ENCODE measurements around the gene USP30. TPM values are rescaled to one million over a fixed set of nuclear protein-coding genes. Genes with fewer than 3 reads are reported as not detected.
A peak's percentile ranks its signal among the peaks of the same experiment; 100 is the strongest.
"Not testable (repeated sequence)": the region's sequence is repeated elsewhere in the genome, so short reads cannot be mapped to it uniquely, and the experiment has no call there.

USP30 gene
- total RNA-seq, 6 donors from 2014 or later = 10.0 to 18.0 (median 15.0) TPM

GRCh38 chr12:109020146-109020795, 32.1 kb upstream of the USP30 start:
- no peak overlapping the region for H3K4me3 ChIP-seq
- DNase-seq = no peak
- ATAC-seq (ENCODE audit: low FRiP score in 2 of 2) = no peak
- H3K27ac ChIP-seq = no peak overlapping the region
- no peaks in the 10 kb centered on the region for H3K9me3 ChIP-seq
- H3K27me3 ChIP-seq = no peaks in the 10 kb centered on the region
- no peaks in the 10 kb centered on the region for H3K36me3 ChIP-seq
- WGBS, 2 donors = 57 to 63% methylated on average over 7 of the region's 7 CpGs
- no peaks in the 10 kb centered on the region for H3K4me1 ChIP-seq
- no peak for TF ChIP-seq EP300 (IDR thresholded peaks at IDR 0.05)

- Histone ChIP-seq H3K4me1 (no peaks in the 10 kb centered on the region), H3K9me3 (no peaks in the 10 kb centered on the region), H3K36me3 (no peaks in the 10 kb centered on the region), H3K27me3 (no peaks in the 10 kb centered on the region), H3K4me3 (no peak within 1 kb of the TSS), H3K27ac (no peak within 1 kb of the TSS)
- DNase-seq (peak; percentile 60 to 92), ATAC-seq (ENCODE audit: low FRiP score in 2 of 2) (peak; percentile 57 to 82)
- 6 to 11% methylated on average over 21 to 23 of the region's 30 CpGs for WGBS, 2 donors
- TF ChIP-seq POLR2A (IDR thresholded peaks at IDR 0.05) = no peak
- TF ChIP-seq POLR2AphosphoS5 (IDR thresholded peaks at IDR 0.05) = no peak
- no peak for TF ChIP-seq CTCF (IDR thresholded peaks at IDR 0.05)
- no peak for TF ChIP-seq EP300 (IDR thresholded peaks at IDR 0.05)
Observed at GRCh38 chr12:109020796-109021380, 31.5 kb upstream of the USP30 start, which contains the start of gene SVOP. Gene SVOP (minus strand): TSS chr12:109021068. CDS start chr12:109020868, 200 bp downstream.

- WGBS, 2 donors = 14 to 17% methylated on average over 1 of the region's 1 CpG
- DNase-seq = no peak
- no peaks in the 10 kb centered on the region for H3K36me3 ChIP-seq
- H3K27me3 ChIP-seq = no peaks in the 10 kb centered on the region
- no peaks in the 10 kb centered on the region for H3K9me3 ChIP-seq
- no peak overlapping the region for H3K27ac ChIP-seq
- no peak for TF ChIP-seq POLR2AphosphoS5 (IDR thresholded peaks at IDR 0.05)
- no peak for TF ChIP-seq EP300 (IDR thresholded peaks at IDR 0.05)
- no peak for TF ChIP-seq CTCF (IDR thresholded peaks at IDR 0.05)
- TF ChIP-seq POLR2A (IDR thresholded peaks at IDR 0.05) = no peak
- H3K4me1 ChIP-seq = no peaks in the 10 kb centered on the region
- no peak for ATAC-seq (ENCODE audit: low FRiP score in 2 of 2)
- no peak overlapping the region for H3K4me3 ChIP-seq
Observed at GRCh38 chr12:109027767-109028166, 24.6 kb upstream of the USP30 start.

GRCh38 chr12:109028624-109029023, 23.8 kb upstream of the USP30 start:
- not testable (repeated sequence) for H3K27ac ChIP-seq; H3K4me3 ChIP-seq; H3K27me3 ChIP-seq; H3K4me1 ChIP-seq; H3K9me3 ChIP-seq; H3K36me3 ChIP-seq; ATAC-seq (ENCODE audit: low FRiP score in 2 of 2); DNase-seq
- 56 to 64% methylated on average over 3 of the region's 3 CpGs for WGBS, 2 donors

- Histone ChIP-seq H3K36me3 (no peaks in the 10 kb centered on the region), H3K27me3 (no peaks in the 10 kb centered on the region), H3K27ac (no peak overlapping the region), H3K4me1 (no peaks in the 10 kb centered on the region), H3K9me3 (no peaks in the 10 kb centered on the region), H3K4me3 (no peak overlapping the region)
- WGBS, 2 donors = 45 to 49% methylated on average over 2 of the region's 2 CpGs
- ATAC-seq (ENCODE audit: low FRiP score in 2 of 2) (no peak), DNase-seq (no peak)
- no peak for TF ChIP-seq POLR2A (IDR thresholded peaks at IDR 0.05)
- TF ChIP-seq EP300 (IDR thresholded peaks at IDR 0.05) = no peak
- TF ChIP-seq POLR2AphosphoS5 (IDR thresholded peaks at IDR 0.05) = no peak
- TF ChIP-seq CTCF (IDR thresholded peaks at IDR 0.05) = no peak
Observed at GRCh38 chr12:109029411-109029810, 23.0 kb upstream of the USP30 start.

Measured in upper lobe of left lung (tissue), 6 donors.